Vagina (tissue), 2 donors: ENCODE data around the gene DLX2. TPM values are rescaled to one million over a fixed set of nuclear protein-coding genes. Genes with fewer than 3 reads are reported as not detected.

Experiments
- DNase-seq, 2 donors: peaks; one replicate each; pipeline ENCODE4 v3.0.0-alpha.2; 2017; ENCODE audit errors: extremely low spot score in 2 of 2
- H3K27ac ChIP-seq: fragments of 200-600 bp; sonication (generic); one replicate; pipeline ENCODE4 v1.5.1; 2019
- H3K27me3 ChIP-seq: fragments of 200-600 bp; sonication (generic); one replicate; pipeline ENCODE4 v1.5.1; 2019
- H3K36me3 ChIP-seq, 2 donors: fragments of 200-600 bp; sonication (generic); one replicate each; pipeline ENCODE4 v1.5.1; 2017 to 2019
- H3K4me1 ChIP-seq: fragments of 200-600 bp; sonication (generic); one replicate; pipeline ENCODE4 v1.5.1; 2019
- H3K4me3 ChIP-seq, 2 donors: fragments of 200-600 bp; sonication (generic); 1 replicate in 1 of 2; 2 replicates in 1 of 2; pipeline ENCODE4 v1.5.1; 2016 to 2019
- H3K9me3 ChIP-seq: fragments of 200-600 bp; sonication (generic); one replicate; pipeline ENCODE4 v1.5.1; 2019
- POLR2A ChIP-seq, 2 donors: fragments of 450-650 bp; IDR thresholded peaks; one replicate each; pipeline ENCODE4 v1.6.1; 2017; ENCODE audit warnings: antibody characterized with exemption in 2 of 2, mild to moderate bottlenecking in 2 of 2, moderate library complexity in 2 of 2
- POLR2AphosphoS5 ChIP-seq, 2 donors: sonication (generic); formaldehyde crosslinking; IDR thresholded peaks; one replicate each; pipeline ENCODE4 v1.9.0; 2017; ENCODE audit warnings: antibody characterized with exemption in 2 of 2, mild to moderate bottlenecking in 2 of 2, low read depth in 1 of 2; ENCODE audit not compliant: insufficient read depth in 1 of 2
- intact Hi-C: fragments of 100-400 bp; cut with DNase I; formaldehyde crosslinking; loops from one replicate; pipeline ENCODE4 v1.15.1; 2023
- total RNA-seq: library from RNA; depleted of rRNA; stranded (reverse); fragments of >200 nt; gene quantifications from one replicate; pipeline ENCODE4 v1.2.3, GENCODE V29; 2016
- TF ChIP-seq, protein P1 (sequence below), 3 experiments: fragments of 450-650 bp in 2 of 3; fragments of 200-600 bp in 1 of 3; sonication (generic) in 1 of 3; IDR thresholded peaks; one replicate each; pipeline ENCODE4 v1.5.1; 2017 to 2019; ENCODE audit warnings: antibody characterized with exemption in 3 of 3, mild to moderate bottlenecking in 2 of 3, moderate library complexity in 2 of 3

Gene DLX2
- total RNA-seq, 1 donor from 2014 or later = not detected

DNA sequence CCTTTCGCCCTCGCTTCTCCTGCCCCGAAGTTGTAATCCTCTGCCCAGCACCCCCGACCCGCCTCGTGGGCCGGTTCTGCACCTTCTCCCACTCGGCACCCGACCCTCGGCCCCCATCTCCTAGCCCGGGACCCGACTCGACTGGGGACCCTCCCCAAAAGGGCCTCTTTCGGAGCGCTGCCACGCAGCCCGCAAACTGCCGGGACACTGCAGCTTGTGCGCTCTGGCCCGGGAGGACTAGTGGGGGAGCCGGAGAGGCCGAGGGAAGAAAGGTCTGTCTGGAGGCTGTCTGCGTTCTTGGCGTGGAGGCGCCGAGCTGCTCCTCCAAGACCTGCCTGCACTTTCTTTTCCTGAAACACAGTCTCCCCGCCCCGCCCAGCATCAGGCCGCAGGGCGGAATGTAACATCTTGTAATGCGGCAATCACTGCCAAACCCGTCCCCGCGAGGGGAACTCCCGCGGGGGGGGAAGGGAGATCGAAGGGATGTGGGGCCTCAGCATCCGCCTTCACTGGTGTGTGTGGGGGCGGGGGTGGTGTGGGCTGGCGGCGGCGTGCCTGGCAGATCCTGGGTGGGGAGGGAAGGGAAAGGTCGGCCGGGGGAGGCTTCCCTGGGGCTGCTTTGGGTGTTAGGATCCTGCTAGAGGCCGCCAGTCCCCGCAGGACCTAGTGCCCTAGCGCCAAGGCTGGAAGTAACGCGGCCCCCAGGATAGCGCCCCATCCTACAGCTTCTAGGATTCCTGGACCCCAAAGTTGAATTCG lies 7.4 kb downstream of the DLX2 start:
- Histone ChIP-seq H3K9me3 (no peaks in the 10 kb centered on the region), H3K36me3 (no peaks in the 10 kb centered on the region), H3K27me3 (peaks cover 60% of the 10 kb centered on the region), H3K27ac (no peak overlapping the region), H3K4me1 (peaks cover 54% of the 10 kb centered on the region), H3K4me3 (peak overlapping the region; percentile 34 to 37)
- peak; percentile 83 to 95 for DNase-seq
- intact Hi-C loops = no loop called here
- TF ChIP-seq POLR2A (IDR thresholded peaks at IDR 0.05) = no peak
- no peak for TF ChIP-seq POLR2AphosphoS5 (IDR thresholded peaks at IDR 0.05; ENCODE audit: insufficient read depth in 1 of 2, low read depth in 1 of 2)
- TF ChIP-seq, protein P1, sequence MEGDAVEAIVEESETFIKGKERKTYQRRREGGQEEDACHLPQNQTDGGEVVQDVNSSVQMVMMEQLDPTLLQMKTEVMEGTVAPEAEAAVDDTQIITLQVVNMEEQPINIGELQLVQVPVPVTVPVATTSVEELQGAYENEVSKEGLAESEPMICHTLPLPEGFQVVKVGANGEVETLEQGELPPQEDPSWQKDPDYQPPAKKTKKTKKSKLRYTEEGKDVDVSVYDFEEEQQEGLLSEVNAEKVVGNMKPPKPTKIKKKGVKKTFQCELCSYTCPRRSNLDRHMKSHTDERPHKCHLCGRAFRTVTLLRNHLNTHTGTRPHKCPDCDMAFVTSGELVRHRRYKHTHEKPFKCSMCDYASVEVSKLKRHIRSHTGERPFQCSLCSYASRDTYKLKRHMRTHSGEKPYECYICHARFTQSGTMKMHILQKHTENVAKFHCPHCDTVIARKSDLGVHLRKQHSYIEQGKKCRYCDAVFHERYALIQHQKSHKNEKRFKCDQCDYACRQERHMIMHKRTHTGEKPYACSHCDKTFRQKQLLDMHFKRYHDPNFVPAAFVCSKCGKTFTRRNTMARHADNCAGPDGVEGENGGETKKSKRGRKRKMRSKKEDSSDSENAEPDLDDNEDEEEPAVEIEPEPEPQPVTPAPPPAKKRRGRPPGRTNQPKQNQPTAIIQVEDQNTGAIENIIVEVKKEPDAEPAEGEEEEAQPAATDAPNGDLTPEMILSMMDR (IDR thresholded peaks at IDR 0.05) = no peak

DNA sequence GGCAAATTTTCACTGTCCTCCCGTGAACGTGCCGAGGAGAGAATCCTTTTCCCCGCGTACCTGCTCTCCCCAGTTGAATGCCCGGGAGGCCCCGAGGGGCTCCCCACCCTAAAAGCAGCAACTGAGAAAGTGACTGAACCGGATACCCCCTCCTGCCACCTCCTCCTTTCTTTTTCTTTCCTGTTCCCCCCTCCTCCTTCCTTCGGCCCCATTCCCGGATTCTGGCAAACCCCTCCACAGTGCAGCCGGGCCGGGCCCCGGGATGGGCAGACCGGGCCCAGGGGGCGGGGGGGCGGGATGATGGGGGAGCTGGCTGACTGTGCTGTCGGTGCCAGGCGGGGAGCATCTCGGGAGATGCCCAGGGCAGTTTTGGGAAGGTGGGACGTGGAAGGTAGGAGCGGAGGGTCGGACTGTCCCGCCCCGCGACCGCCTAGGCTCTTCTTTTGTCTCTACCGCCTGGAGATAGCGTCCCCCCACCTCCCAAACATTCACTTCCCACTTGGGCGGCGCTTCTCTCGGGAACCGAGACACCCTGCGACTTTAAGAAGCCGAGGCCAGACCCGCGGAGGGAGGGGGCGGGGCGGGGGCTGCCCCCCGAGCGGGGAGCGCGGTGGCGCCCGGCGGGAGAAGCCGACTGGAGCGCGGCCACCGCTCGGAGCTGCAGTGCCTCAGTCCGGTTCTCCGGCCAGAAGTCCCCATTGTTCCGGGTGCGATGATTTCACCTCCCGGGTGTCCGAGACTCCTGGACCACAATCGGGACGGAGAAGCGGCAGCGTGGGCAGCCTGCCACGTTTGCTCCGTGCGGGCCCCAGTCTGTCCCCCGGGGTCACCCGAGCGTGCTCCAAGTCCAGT lies 8.2 kb downstream of the DLX2 start:
- intact Hi-C loops = no loop called here
- DNase-seq = no peak
- peaks cover 61% of the 10 kb centered on the region for H3K27me3 ChIP-seq
- H3K4me1 ChIP-seq = peaks cover 46% of the 10 kb centered on the region
- no peaks in the 10 kb centered on the region for H3K9me3 ChIP-seq
- peak overlapping the region; percentile 34 to 37 for H3K4me3 ChIP-seq
- TF ChIP-seq POLR2A (IDR thresholded peaks at IDR 0.05) = no peak
- TF ChIP-seq, protein P1 (IDR thresholded peaks at IDR 0.05) = no peak
- no peak for TF ChIP-seq POLR2AphosphoS5 (IDR thresholded peaks at IDR 0.05; ENCODE audit: insufficient read depth in 1 of 2, low read depth in 1 of 2)
- no peak overlapping the region for H3K27ac ChIP-seq
- H3K36me3 ChIP-seq = no peaks in the 10 kb centered on the region

DNA sequence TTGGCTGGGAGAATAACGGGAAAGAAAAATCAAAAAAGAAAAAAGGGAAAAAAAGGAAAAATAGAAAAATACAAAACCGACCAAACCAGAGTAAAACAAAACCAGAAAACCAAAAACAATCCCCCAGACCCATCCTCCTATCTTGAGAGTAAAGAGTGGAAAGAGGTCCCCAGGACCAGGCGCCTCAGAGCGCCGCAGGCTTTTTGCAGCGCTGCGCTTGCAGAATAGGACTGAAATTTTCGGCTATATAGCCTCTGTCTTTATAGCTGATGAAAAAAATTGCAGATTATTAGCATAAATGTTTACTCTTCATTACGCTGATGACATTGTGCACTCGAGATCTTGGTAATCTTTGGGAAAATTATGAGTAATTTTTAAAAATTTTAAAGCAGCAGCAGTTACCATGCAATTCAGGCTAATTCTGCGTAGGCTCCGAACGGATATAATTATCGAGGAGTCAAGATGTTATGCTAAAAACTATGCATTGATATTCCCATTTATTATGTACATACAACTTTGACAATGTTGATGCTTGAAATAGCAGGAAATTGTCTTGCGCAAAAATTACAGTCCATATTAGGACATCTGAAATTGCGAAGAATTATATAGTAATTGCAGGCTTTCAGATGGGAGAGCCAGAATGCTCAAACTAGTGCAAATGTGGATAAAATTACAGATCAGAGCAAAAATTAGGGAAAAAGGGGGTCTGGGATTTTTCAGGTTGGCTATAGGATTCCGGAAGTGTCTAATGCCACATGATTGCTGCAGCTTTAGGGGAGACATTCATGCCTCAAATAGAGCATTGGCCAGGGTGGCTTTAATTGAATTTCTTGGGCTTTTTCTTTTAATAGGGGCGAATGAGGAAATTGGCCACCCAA lies 9.0 kb downstream of the DLX2 start:
- intact Hi-C loops = no loop called here
- Histone ChIP-seq H3K4me1 (peaks cover 37% of the 10 kb centered on the region), H3K4me3 (no peak overlapping the region), H3K9me3 (no peaks in the 10 kb centered on the region), H3K27ac (no peak overlapping the region), H3K36me3 (no peaks in the 10 kb centered on the region), H3K27me3 (peaks cover 64% of the 10 kb centered on the region)
- no peak for DNase-seq
- TF ChIP-seq POLR2A (IDR thresholded peaks at IDR 0.05) = no peak
- TF ChIP-seq, protein P1 (IDR thresholded peaks at IDR 0.05) = no peak
- no peak for TF ChIP-seq POLR2AphosphoS5 (IDR thresholded peaks at IDR 0.05; ENCODE audit: insufficient read depth in 1 of 2, low read depth in 1 of 2)

DNA sequence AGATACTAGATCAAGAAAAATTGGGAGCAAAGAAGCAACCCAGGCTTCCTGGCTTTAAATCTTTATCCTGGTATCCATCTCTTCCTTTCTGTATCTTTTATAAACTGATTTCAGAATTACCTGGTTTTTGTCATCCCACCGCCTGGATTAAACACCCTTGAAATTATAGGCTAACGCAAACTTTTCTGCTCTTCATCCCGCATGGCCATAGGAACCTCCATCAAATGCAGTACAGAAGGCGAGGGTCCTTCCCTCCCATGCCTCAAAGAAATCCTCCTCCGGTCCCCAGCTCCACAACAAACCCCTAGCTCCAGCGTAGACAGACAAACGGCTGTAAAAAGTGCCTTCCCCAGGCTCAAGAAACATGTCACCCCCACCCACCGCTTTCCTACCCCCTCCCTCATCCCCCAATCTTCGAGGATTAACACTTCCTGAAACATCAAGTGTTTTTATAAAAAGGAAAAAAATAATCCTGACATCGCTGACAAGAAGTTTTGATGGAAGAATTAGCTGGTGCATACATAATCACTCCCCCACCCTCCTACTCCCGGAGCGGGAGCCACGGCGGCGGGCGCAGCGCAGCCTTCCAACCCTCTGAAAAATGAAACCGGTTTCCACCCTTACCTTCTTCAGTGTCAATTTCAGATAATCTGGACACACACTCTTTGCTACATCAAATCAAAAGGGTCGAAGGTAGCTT lies 9.8 kb downstream of the DLX2 start:
- H3K27me3 ChIP-seq = peaks cover 64% of the 10 kb centered on the region
- intact Hi-C loops = no loop called here
- H3K36me3 ChIP-seq = no peaks in the 10 kb centered on the region
- peaks cover 33% of the 10 kb centered on the region for H3K4me1 ChIP-seq
- H3K4me3 ChIP-seq = no peak overlapping the region
- TF ChIP-seq POLR2A (IDR thresholded peaks at IDR 0.05) (no peak), POLR2AphosphoS5 (IDR thresholded peaks at IDR 0.05; ENCODE audit: insufficient read depth in 1 of 2, low read depth in 1 of 2) (no peak)
- TF ChIP-seq, protein P1 (IDR thresholded peaks at IDR 0.05) = no peak
- no peaks in the 10 kb centered on the region for H3K9me3 ChIP-seq
- no peak overlapping the region for H3K27ac ChIP-seq
- no peak for DNase-seq
